AG08395 (cell line): ENCODE measurements around the gene ZNF837.

Source experiments
- DNase-seq: peaks from one replicate; pipeline ENCODE4 v3.0.0; 2012; ENCODE audit warnings: mixed read lengths, low spot score

The ZNF837 gene

DNA sequence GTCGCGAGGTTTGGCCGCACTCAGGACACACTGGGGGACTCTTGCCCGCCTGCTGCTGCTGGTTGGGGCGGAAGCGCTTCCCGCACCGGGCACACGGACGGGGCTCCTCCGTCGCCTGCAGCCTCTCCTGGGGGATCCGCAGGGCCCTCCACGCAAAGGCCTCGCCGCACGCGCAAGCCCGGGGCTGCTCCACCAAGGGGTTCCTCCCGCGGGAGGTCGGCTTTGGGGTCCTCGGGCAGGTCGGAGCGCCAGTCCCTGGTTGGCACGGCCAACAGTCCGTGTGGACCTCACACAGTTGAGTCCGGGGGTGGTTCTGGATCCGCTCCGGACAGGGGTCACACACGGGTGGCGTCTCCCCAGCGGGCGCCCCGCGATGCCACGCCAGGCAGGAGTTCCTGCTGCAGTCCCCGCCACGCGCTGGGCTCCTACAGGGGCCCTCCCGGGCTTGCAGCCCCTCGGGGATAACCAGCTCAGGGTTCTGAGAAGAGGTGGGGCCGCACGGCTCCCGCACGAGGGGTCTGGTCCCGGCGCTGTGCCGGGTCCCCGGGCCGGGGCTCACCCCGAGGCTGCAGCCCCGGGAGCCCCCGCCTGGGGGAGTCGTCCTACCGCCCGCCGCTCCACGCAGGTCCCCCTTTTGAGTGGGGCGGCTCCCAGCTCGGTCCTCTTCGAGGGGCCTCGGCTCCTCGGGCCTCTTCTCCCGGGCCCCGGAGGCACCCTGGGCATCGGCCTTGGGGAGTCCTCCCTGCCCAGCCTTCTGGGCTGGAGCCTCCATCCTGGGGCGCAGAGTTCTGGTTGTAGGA lies 12.1 kb downstream of the ZNF837 start:
- DNase-seq = no peak

GRCh38 chr19:58367698-58368454 lies 13.0 kb downstream of the ZNF837 start:
- no peak for DNase-seq

GRCh38 chr19:58366585-58367430 lies 14.0 kb downstream of the ZNF837 start:
- DNase-seq = no peak

GRCh38 chr19:58364146-58364545 lies 16.7 kb downstream of the ZNF837 start:
- DNase-seq = no peak

DNA sequence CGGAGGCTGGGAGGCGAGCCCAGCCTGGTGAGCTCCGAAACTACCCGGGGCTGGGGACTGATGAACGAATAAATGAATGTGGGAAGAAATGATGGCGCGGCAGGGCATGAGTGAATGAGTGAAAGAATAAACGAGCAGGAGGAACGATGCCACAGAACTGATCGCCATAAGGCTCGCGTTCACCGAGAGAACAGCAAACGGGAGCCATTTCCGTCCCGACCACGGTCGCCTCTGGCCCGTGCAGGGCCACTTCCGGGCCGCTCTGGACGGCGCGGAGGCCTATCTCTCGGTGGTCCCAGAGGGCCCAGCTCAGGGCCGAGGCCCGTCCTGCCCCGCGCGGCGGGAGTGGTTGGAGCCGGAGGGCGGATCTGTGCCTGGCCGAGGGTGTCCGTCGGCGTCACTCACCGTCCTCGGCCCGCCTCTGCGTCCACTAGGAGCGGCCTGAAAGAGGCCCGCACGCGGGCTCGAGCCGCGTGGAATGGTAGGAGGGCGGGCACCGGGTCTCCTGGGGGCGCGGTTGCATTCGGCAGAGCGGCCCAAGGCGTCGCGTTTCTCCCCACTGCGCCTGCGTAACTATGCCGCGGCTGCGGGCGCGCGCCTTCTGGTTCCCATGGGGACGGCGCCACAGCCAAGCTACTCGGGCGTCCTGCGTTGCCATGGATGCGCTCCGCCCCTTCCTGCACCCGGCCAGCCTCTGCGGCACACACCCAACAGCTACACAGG lies 18.4 kb downstream of the ZNF837 start, which contains the start of gene ZNF497:
TSS of gene ZNF497 (minus strand) at position 480 of the 723 bp plus-strand sequence. CDS start 5,116 bp downstream, outside the sequence.
- peak; percentile 99 for DNase-seq

- DNase-seq = peak; percentile 39
These were observed 18.9 kb downstream of the ZNF837 start for GRCh38 chr19:58361900-58362271.

DNA sequence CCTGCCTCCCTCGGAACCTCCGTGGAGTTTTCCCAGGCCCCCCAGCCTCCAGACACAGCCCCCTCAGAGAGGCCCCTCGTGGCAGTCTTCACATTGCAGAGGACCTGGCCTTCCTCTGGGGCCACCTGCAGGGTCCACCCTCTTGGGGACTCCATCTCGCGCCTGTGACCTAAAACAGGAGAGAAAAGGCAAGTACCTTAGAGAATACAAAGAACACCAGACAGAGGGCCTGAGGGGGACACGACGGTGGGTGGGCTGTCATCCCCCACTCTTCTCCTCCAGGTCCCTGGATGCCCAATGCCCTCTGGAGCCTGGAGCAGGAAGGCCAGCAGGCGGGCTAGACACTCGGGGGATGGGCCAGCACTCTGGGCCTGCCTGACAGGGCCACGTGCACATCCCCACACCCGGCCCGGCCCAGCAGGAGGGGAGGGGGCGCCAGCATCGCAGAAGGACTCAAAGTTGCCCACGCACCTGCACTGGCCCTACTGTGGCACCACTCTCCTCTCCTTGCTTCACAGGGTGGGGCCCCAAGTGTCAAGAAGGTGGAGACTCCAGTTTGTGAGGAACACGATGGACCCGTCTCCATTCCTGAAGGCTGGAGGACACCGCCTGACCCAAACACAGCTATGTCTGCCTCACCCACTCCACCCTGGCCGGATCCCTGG lies 23.2 kb downstream of the ZNF837 start:
- DNase-seq = no peak

DNA sequence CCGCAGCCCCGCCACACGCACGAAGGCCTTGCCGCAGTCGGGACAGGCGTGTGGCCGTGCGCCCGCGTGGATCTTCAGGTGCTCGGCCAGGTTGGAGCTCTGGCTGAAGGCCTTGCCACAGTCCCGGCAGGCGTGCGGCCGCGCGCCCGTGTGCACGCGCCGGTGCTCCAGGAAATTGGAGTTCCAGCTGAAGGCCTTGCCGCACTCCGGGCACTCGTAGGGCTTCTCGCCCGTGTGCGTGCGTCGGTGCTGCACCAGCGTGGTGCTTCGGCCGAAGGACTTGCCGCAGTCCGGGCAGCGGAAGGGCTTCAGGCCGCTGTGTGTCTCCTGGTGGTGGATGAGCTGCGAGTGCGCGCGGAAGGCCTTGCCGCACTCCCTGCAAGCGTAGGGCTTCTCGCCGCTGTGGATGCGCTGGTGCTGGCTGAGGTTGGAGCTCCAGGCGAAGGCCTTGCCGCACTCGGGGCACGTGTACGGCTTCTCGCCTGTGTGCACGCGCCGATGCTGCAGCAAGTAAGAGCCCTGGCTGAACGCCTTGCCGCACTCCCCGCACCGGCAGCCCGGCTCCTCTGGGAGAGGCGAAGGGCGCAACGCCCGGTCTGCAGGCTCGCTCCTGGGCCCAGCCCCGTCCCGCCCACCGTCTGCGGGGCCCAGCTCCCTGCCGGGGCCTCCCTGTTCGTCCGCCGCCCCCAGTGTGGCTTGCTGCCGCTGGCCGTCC lies 23.9 kb downstream of the ZNF837 start:
- no peak for DNase-seq

- DNase-seq = no peak
These were observed 24.7 kb downstream of the ZNF837 start for GRCh38 chr19:58355908-58356765.

- no peak for DNase-seq
These were observed 25.5 kb downstream of the ZNF837 start for GRCh38 chr19:58355215-58355796.

GRCh38 chr19:58354478-58355030 lies 26.3 kb downstream of the ZNF837 start:
- no peak for DNase-seq

DNA sequence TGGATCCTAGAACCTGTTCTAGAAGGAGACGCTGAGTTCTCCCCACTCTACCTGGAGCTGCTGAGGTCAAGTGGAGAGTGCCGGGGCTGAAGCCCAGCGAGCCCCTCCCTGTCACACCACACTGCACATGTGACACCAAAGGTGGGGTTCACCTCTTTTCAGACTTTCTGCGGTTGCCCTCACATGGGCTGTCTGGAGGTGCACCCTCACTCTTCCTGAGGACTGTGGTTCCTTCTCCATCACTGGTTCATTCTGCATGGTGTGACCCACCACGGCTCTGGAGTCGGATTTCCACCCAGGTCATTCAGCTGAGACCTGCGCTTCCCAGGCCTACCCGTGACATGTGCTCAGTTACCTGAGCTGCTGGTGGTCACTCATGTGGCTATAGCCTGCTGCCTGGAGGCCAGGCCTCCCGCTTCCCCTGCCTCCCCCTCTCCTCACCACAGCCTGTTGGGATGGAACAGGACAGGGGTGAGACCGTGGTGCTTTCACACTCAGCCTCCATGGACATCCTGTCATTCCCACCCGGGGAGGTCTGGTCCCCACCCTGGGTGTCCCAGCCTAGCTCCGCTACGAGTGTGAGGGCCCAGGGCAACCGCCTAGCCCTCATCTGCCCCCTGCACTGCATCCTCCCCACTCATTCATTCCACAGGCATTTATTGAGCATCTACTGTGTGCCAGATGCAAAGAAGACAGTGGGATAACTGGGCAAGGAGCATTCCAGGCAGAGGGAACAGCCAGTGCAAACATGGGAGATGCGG lies 26.9 kb downstream of the ZNF837 start:
- no peak for DNase-seq

DNA sequence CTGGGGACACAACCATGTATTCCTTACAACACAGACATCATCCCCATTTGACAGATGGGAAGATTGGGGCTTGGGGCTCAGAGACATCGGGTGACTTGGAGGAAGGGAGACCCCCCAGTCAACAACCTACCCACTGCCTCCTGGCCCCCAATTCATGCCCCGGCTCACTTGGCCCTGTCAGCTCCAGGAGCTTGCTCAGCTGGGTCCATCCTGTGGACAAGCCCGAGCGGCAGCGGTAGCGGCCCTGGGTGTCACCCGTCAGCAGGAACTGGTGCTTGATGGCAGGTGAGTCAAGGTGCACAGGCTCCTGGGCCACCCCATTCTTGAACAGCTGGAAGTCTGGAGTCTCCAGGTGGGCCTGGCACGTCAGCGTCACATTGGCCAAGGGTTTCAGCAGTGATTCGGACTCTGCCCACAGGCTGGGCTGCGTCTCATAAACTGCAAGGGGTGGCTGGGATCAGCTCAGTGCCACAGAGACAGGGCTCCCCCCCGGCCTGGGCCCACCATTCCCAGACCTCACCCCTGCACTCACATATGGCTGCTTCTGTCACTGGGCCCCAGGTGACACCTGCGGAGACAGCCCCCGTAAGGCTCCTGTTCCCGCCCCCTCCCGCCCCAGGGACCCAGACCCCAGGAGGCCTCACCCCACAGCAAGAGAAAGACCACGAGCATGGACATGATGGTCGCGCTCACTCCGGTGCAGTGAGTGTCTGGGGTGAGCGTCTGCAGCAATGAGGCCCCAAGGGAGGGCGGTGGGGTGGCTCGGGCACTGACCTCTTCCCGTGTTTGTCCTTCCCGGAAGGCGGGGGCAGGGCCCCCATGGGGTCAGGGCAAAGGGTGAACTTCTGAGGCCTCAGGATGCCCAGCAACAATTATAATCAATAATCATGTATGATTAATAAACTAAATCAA lies 27.8 kb downstream of the ZNF837 start, which contains the start of gene A1BG:
TSS of gene A1BG (minus strand) at position 733 of the 912 bp plus-strand sequence. CDS start at position 678, 55 bp downstream.
- no peak for DNase-seq

DNA sequence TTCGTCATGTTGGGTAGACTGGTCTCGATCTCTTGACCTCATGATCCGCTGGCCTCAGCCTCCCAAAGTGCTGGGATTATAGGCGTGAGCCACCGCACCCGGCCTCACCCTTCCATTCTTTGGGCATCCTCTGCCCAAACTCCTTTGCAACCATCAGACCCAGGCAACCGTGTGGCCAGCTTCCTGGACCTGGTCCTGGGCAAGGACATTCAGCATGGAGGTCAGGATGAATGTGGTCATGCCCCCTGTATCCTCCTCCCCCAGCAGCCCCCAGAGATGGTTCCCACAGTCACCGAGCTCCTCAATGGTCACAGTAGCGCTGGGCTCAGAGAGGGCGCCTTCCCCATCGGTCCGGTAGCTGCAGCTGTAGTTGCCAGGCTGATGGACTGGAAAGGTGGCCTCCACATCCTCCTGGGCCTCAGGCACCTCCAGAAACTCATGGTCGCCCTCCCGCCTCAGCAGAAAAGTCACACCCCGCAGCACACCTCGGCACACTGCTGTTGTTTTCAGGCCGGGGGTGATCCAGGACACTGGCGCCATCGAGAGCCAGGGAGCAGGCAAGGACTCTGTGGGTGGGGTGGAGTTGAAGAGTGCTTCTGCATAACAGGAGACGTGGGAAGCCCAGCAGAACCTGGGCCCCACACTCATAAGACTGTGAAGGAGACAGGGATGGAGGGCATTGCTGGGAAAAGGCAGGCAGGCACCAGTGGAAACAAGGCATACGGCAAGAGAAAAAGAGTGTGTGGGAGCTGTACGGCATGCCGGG lies 28.7 kb downstream of the ZNF837 start:
- no peak for DNase-seq

DNA sequence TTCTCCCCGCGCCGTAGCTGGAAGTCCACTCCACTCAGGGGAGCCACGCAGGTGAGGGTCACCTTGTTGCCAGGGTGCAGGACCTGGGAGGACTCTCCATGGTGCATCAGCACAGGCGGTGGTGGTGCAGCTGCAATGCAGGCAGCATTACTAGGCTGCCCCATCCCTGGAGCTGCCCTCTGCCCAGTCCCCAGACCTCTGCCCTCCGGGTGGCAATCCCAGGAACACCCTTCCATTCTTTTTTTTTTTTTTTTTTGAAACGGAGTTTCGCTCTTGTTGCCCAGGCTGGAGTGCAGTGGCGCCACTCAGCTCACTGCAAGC lies 29.3 kb downstream of the ZNF837 start:
- DNase-seq = no peak

DNA sequence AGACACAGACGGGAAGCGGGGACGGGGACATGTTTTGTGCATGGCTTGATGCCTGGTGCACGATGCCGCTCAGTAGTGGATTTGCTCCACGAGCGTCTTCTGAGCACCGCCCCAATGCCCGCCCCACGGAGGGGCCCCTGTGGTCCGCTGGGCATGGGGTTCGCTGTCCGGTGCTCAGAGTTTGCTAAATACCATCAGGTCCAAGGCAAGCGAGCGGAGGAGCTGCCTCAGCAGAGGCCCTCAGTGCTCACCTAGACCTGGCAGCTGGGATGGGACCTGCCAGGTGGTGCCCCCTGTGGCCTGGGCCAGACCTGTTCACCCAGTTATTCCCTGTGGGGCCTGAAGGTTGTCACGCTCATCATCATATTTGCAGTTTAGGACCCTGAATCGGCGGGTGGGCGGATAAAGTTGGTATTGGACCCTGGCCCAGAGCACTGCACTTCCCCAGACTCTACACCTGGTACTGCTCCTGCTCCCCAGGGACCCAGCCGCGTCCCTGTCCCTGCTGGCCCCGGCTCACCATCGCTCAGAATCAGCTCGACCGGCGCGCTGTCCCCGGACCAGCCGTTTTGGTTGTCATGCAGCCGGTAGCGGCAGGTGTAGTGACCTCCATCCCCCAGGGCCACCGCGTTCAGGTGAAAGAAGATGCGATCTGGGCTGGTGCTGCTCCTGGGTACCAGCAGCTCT lies 29.8 kb downstream of the ZNF837 start:
- no peak for DNase-seq
